ENCODE measurements around the gene SSH3. TPM values are rescaled to one million over a fixed set of nuclear protein-coding genes. Genes with fewer than 3 reads are reported as not detected.
A peak's percentile ranks its signal among the peaks of the same experiment; 100 is the strongest.

SSH3 gene
- total and polyA plus RNA-seq, 2 of the 8 experiments (the other 6 are each of a cell fraction or from before 2014, with no cell fraction given): 16.9 to 19.8 TPM

GRCh38 chr11:67261946-67262681 is 41.2 kb upstream of the SSH3 start (continued):
- TF ChIP-seq BACH1 (IDR thresholded peaks at IDR 0.05; ENCODE audit: low read length) (no peak), E2F6 (IDR thresholded peaks at IDR 0.05) (peak; percentile 87)
